Stomach (tissue), 4 donors: ENCODE measurements around the gene ICOS.

Experiments
- EP300 ChIP-seq: sonication (generic); formaldehyde crosslinking; IDR thresholded peaks from one replicate; pipeline ENCODE4 v1.6.1; 2017; ENCODE audit warnings: antibody characterized with exemption
- POLR2AphosphoS5 ChIP-seq, 3 donors: sonication (generic); formaldehyde crosslinking; IDR thresholded peaks; one replicate each; pipeline ENCODE4 v1.6.1; 2016; ENCODE audit warnings: antibody characterized with exemption in 3 of 3
- TF ChIP-seq, protein P1 (sequence below), 7 experiments: fragments of 450-650 bp in 4 of 7; fragments of 200-600 bp in 3 of 7; sonication (generic) in 3 of 7; IDR thresholded peaks; one replicate each; pipeline ENCODE4 v1.5.1; 2016 to 2019; ENCODE audit warnings: antibody characterized with exemption in 7 of 7, control low read depth in 2 of 7, mild to moderate bottlenecking in 1 of 7

DNA sequence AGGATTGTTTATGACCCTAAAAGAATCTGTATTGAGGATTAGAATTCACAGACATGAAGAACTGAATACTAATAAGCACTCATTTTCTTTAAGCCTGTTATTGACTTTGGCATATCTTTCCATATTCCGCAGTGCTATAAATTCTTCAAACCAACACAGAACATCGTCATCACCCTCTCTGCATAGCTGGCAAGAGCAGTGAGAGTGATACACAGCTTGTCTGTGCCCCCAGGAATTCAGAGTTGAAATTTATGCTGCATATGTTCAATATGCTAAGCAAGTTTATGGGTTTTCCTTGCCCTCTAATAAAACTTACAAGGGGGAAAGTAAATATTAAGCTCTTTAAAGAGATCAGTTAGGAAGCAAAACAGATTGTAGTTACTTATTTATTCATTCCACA, 36.3 kb upstream of the ICOS start:
- TF ChIP-seq, protein P1, sequence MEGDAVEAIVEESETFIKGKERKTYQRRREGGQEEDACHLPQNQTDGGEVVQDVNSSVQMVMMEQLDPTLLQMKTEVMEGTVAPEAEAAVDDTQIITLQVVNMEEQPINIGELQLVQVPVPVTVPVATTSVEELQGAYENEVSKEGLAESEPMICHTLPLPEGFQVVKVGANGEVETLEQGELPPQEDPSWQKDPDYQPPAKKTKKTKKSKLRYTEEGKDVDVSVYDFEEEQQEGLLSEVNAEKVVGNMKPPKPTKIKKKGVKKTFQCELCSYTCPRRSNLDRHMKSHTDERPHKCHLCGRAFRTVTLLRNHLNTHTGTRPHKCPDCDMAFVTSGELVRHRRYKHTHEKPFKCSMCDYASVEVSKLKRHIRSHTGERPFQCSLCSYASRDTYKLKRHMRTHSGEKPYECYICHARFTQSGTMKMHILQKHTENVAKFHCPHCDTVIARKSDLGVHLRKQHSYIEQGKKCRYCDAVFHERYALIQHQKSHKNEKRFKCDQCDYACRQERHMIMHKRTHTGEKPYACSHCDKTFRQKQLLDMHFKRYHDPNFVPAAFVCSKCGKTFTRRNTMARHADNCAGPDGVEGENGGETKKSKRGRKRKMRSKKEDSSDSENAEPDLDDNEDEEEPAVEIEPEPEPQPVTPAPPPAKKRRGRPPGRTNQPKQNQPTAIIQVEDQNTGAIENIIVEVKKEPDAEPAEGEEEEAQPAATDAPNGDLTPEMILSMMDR (IDR thresholded peaks at IDR 0.05): no peak
- no peak for TF ChIP-seq POLR2AphosphoS5 (IDR thresholded peaks at IDR 0.05)
- TF ChIP-seq EP300: no peak
